HAP-1 (cell line): Measurements from ENCODE around the gene CLIC3.
A peak's percentile ranks its signal among the peaks of the same experiment; 100 is the strongest.
"Not testable (repeated sequence)": the region's sequence is repeated elsewhere in the genome, so short reads cannot be mapped to it uniquely, and the experiment has no call there.

ENCODE experiments used
- DNase-seq, 2 experiments: peaks; one replicate each; pipeline ENCODE4 v3.0.0-alpha.2; 2016 to 2020; ENCODE audit warnings: low spot score in 2 of 2
- H3K27me3 ChIP-seq: fragments of 250-450 bp; sonication (Bioruptor Pico); 2 replicates; pipeline ENCODE4 v1.5.1; 2020; ENCODE audit warnings: low read depth, mild to moderate bottlenecking, moderate library complexity
- H3K36me3 ChIP-seq: fragments of 250-450 bp; sonication (Bioruptor Pico); replicated peaks from 2 replicates; pipeline ENCODE4 v1.5.1; 2020; ENCODE audit warnings: mild to moderate bottlenecking
- H3K4me1 ChIP-seq: fragments of 250-450 bp; sonication (Bioruptor Pico); 2 replicates; pipeline ENCODE4 v1.5.1; 2020; ENCODE audit warnings: mild to moderate bottlenecking
- H3K4me3 ChIP-seq: fragments of 250-450 bp; sonication (Bioruptor Pico); 2 replicates; pipeline ENCODE4 v1.5.1; 2020; ENCODE audit warnings: mild to moderate bottlenecking, moderate library complexity
- H3K9me3 ChIP-seq: fragments of 250-450 bp; sonication (Bioruptor Pico); 2 replicates; pipeline ENCODE4 v1.5.1; 2020; ENCODE audit warnings: mild to moderate bottlenecking, moderate library complexity
- in situ Hi-C: fragments of 300-500 bp; cut with MboI; formaldehyde crosslinking; loops from 3 replicates; pipeline ENCODE4 v1.14.3; 2020; ENCODE audit warnings: low sequenced_read_pairs, inconsistent platforms, mixed read lengths

Gene CLIC3

GRCh38 chr9:137008312-137008711 is 11.9 kb upstream of the CLIC3 start:
- Histone ChIP-seq H3K4me3 (no peak overlapping the region), H3K4me1 (no peaks in the 10 kb centered on the region), H3K9me3 (0 out of 2 replicates have a peak, but pooled peaks cover 6% of the 10 kb centered on the region), H3K27me3 (no peaks in the 10 kb centered on the region), H3K36me3 (no peaks in the 10 kb centered on the region)
- in situ Hi-C loops: no loop called here
- no peak for DNase-seq

GRCh38 chr9:137007816-137008270 is 11.5 kb upstream of the CLIC3 start:
- in situ Hi-C loops: no loop called here
- Histone ChIP-seq H3K9me3 (0 out of 2 replicates have a peak, but pooled peaks cover 6% of the 10 kb centered on the region), H3K4me1 (no peaks in the 10 kb centered on the region), H3K4me3 (no peak overlapping the region), H3K27me3 (no peaks in the 10 kb centered on the region), H3K36me3 (no peaks in the 10 kb centered on the region)
- DNase-seq: no peak

- Histone ChIP-seq H3K27me3 (no peaks in the 10 kb centered on the region), H3K9me3 (0 out of 2 replicates have a peak, but pooled peaks cover 6% of the 10 kb centered on the region), H3K36me3 (no peaks in the 10 kb centered on the region), H3K4me3 (no peak overlapping the region), H3K4me1 (no peaks in the 10 kb centered on the region)
- DNase-seq: no peak
- in situ Hi-C loops: no loop called here
These were observed 10.9 kb upstream of the CLIC3 start for GRCh38 chr9:137007108-137007815.

- Histone ChIP-seq H3K4me3 (no peak overlapping the region), H3K9me3 (0 out of 2 replicates have a peak, but pooled peaks cover 6% of the 10 kb centered on the region), H3K36me3 (no peaks in the 10 kb centered on the region), H3K4me1 (no peaks in the 10 kb centered on the region), H3K27me3 (no peaks in the 10 kb centered on the region)
- no peak for DNase-seq
- in situ Hi-C loops: no loop called here
These were observed 10.0 kb upstream of the CLIC3 start for GRCh38 chr9:137006116-137007003.

GRCh38 chr9:137004285-137004684 is 7.9 kb upstream of the CLIC3 start:
- H3K4me1 ChIP-seq, H3K9me3 ChIP-seq, in situ Hi-C loops, H3K36me3 ChIP-seq, H3K27me3 ChIP-seq, H3K4me3 ChIP-seq: not testable (repeated sequence)
- peak in 1 of 2 experiments; percentile 65 for DNase-seq

- no peak overlapping the region for H3K4me3 ChIP-seq
- no peaks in the 10 kb centered on the region for H3K4me1 ChIP-seq
- no peaks in the 10 kb centered on the region for H3K36me3 ChIP-seq
- no peaks in the 10 kb centered on the region; the same call in 1 of the 2 replicates for H3K27me3 ChIP-seq
- DNase-seq: no peak
- in situ Hi-C loops: no loop called here
- H3K9me3 ChIP-seq: 0 out of 2 replicates have a peak, but pooled peaks cover 6% of the 10 kb centered on the region
These were observed 6.3 kb upstream of the CLIC3 start for GRCh38 chr9:137002646-137003041.

- Histone ChIP-seq H3K27me3 (no peaks in the 10 kb centered on the region; the same call in 1 of the 2 replicates), H3K9me3 (0 out of 2 replicates have a peak, but pooled peaks cover 6% of the 10 kb centered on the region), H3K36me3 (no peaks in the 10 kb centered on the region), H3K4me3 (no peak overlapping the region), H3K4me1 (no peaks in the 10 kb centered on the region)
- in situ Hi-C loops: no loop called here
- DNase-seq: no peak
These were observed 5.7 kb upstream of the CLIC3 start for GRCh38 chr9:137001857-137002645.

GRCh38 chr9:137000177-137000930 is 4.0 kb upstream of the CLIC3 start:
- Histone ChIP-seq H3K4me1 (peaks cover 4% of the 10 kb centered on the region; the same call in 1 of the 2 replicates), H3K9me3 (0 out of 2 replicates have a peak, but pooled peaks cover 6% of the 10 kb centered on the region), H3K4me3 (no peak overlapping the region), H3K36me3 (no peaks in the 10 kb centered on the region), H3K27me3 (no peaks in the 10 kb centered on the region; the same call in 1 of the 2 replicates)
- DNase-seq: no peak
- in situ Hi-C loops: no loop called here

GRCh38 chr9:136997830-136998234 is 1.5 kb upstream of the CLIC3 start:
- peaks cover 4% of the 10 kb centered on the region; the same call in 1 of the 2 replicates for H3K4me1 ChIP-seq
- no peaks in the 10 kb centered on the region for H3K9me3 ChIP-seq
- peaks cover 16% of the 10 kb centered on the region for H3K36me3 ChIP-seq
- DNase-seq: peak in 1 of 2 experiments; percentile 30
- H3K4me3 ChIP-seq: no peak overlapping the region
- in situ Hi-C loops: no loop called here
- H3K27me3 ChIP-seq: no peaks in the 10 kb centered on the region; the same call in 1 of the 2 replicates

- Histone ChIP-seq H3K36me3 (peaks cover 16% of the 10 kb centered on the region), H3K4me3 (no peak overlapping the region), H3K9me3 (no peaks in the 10 kb centered on the region), H3K27me3 (no peaks in the 10 kb centered on the region; the same call in 1 of the 2 replicates), H3K4me1 (peaks cover 4% of the 10 kb centered on the region; the same call in 1 of the 2 replicates)
- DNase-seq: no peak
- in situ Hi-C loops: no loop called here
These were observed 1.0 kb upstream of the CLIC3 start for GRCh38 chr9:136997371-136997770.

GRCh38 chr9:136995772-136996311 is 526 bp downstream of the CLIC3 start:
- Histone ChIP-seq H3K9me3 (peaks cover 2% of the 10 kb centered on the region; the same call in 1 of the 2 replicates), H3K4me3 (no peak overlapping the region), H3K27me3 (no peaks in the 10 kb centered on the region; the same call in 1 of the 2 replicates), H3K36me3 (peaks cover 16% of the 10 kb centered on the region), H3K4me1 (peaks cover 4% of the 10 kb centered on the region; the same call in 1 of the 2 replicates)
- DNase-seq: peak in 1 of 2 experiments; percentile 36
- in situ Hi-C loops: no loop called here

GRCh38 chr9:136995362-136995761 is 1.0 kb downstream of the CLIC3 start:
- Histone ChIP-seq H3K36me3 (peaks cover 16% of the 10 kb centered on the region), H3K27me3 (no peaks in the 10 kb centered on the region; the same call in 1 of the 2 replicates), H3K9me3 (peaks cover 2% of the 10 kb centered on the region; the same call in 1 of the 2 replicates), H3K4me1 (peaks cover 4% of the 10 kb centered on the region; the same call in 1 of the 2 replicates), H3K4me3 (no peak overlapping the region)
- in situ Hi-C loops: no loop called here
- no peak for DNase-seq
